ENCODE measurements around the gene FOXJ1.
A peak's percentile ranks its signal among the peaks of the same experiment; 100 is the strongest.

Gene FOXJ1

DNA sequence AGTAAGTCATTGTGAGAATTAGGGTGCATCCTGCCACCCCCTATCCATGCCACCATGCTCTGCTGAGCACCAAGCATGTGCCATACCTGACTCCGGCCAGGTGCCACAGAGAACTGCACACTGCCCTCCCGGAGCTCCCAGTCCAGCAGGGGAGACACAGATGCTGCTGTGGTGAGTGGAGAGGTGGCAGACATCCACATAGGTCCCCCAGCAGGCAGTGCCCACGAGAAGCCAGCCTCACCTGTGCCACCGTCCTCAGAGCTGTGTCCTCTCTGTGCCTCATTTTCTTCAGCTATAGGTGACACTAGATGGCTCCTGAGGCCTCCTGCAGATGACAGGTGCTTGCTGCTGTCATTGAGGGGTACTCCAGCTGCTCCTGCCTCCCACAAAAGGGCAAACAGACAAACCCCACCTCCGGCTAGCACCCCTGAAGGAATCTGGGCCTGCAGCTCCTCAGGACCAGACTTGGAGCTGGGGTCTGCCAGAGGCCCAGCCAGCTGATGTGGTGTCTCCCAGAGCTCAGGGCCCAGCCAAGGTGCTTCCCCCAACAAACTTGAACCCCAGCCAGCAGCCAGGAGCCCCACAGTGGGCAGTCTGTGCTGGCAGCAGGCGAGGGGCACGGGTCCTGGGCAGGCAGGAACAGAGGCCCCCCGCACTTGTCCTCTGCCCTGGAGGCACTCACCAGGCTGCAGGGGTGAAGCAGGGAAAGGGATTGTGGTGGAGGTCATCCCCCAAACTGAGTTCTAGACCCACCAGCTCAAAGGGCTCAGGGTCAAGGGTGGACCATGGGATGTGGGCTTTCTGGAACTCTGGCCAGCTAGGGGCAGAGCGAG, 17.1 kb downstream of the FOXJ1 start:
- no peak for DNase-seq (ENCODE audit: low read depth in 2 of 2)

GRCh38 chr17:76123191-76123499, 17.9 kb downstream of the FOXJ1 start:
- DNase-seq (ENCODE audit: low read depth in 2 of 2) = no peak

GRCh38 chr17:76122431-76123190, 18.4 kb downstream of the FOXJ1 start:
- DNase-seq (ENCODE audit: low read depth in 2 of 2) = no peak

DNA sequence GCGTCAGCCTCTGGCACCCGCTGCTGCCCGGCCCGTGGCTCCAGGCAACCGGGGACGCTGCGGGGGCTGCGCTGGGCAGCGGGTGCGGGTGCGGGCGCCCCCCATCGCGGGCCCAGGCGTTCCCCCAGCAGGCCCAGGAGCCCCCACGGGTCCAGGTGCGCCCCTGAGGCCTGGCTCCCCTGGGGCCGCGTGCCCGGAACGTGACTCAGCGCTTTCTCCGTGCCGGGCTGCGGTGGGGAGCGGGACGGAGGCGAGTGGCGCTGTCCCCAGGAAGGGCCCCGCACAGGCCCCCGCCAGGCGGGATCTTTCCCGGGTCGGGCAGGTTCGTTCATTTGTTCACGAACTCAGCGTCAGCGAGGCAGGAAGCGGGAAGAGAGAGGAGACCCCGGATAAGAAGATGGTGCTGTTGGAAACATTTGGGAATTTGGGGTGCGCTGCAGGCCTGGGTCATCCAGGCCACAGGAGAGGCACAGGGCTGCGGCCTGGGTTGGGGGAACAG, 19.1 kb downstream of the FOXJ1 start:
- DNase-seq (ENCODE audit: low read depth in 2 of 2) = no peak

DNA sequence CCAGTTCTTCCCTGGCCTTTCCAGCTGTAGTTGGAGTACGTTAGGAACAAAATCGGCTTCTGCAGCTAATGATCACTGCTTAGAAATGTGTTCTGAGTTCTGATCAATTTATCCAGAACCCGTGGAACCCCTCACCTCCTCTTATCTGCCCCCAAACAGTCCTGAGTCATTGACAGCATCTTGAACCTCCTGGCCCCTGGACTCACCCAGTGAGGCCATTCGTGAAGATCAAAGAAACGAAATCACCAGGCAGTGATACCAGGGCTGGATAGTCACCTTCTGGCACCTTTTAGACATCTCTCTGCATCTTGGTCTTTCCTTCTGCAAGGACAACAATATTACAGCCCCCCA, 20.4 kb downstream of the FOXJ1 start:
- DNase-seq (ENCODE audit: low read depth in 2 of 2) = no peak

DNA sequence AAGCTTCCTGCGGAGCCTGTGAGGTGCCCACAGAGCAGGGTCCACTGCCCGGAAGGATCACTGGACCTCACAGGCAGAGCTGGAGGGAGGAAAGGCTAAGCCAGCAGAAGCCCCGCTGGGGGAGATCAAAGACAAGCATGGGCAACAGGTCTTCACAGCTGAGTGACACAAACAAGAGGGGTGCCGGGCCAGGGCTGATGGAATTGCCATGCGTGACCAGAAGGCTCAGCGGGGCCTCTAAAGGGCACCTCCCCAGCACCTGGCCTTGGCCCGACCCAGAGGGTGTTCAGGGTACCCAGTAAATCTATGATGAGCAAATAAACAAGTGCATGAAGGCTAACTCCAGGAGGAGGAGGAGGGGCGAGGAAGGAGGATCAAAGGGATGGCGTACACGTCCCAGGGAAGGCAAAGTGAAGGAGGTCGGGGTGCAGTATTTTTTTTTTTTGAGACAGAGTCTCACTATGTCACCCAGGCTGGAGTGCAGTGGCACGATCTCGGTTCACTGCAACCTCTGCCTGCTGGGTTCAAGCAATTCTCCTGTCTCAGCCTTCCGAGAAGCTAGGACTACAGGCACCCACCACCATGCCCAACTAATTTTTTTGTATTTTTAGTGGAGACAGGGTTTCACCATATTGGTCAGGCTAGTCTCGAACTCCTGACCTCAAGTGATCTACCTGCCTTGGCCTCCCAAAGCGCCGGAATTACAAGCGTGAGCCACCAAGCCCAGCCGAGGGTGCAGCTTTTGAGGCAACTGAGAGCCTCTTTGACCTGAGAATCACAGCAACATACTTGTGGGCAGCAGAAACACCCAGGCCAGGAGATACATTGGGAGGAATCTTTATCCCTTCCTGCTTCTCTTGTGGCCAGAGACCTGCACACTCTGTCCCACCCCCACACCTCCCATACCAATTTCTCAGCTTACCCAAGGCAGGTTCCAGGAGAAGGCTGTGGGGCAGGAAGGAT, 21.4 kb downstream of the FOXJ1 start:
- DNase-seq (ENCODE audit: low read depth in 2 of 2) = no peak

GRCh38 chr17:76115138-76115754, 25.8 kb downstream of the FOXJ1 start:
- no peak for DNase-seq (ENCODE audit: low read depth in 2 of 2)

DNA sequence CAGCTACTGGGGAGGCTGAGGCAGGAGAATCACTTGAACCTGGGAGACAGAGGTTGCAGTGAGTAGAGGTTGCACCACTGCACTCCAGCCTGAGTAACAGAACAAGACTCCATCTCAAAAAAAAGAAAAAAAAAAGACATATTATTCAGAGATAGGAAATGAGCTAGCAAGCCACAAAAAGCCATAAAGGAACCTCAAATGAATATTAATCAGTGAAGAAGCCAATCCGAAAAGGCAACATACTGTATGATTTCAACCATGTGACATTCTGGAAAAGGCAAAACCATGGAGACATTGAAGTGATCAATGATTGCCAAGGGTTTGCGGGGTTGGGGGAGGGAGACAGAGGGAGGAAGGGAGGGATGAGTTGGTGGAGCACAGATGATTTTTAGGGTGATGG, 29.1 kb downstream of the FOXJ1 start:
- DNase-seq (ENCODE audit: low read depth in 2 of 2) = no peak

DNA sequence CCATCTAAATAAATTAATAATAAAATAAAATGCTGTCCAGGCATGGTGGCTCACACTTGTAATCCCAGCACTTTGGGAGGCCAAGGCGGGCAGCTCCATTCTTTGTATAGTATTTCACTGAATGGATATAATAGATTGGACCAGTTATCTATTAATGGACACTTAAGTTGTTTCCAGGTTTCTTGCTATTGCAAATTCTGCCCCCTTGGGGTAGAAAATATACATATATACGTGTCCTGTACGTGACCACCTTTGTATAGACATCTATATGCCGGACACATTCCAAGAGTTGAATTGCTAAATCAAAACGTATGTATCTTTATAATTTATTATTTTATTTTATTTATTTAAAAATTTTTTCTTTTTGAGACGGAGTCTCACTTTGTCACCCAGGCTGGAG, 33.5 kb downstream of the FOXJ1 start:
- no peak for DNase-seq (ENCODE audit: low read depth in 2 of 2)

DNA sequence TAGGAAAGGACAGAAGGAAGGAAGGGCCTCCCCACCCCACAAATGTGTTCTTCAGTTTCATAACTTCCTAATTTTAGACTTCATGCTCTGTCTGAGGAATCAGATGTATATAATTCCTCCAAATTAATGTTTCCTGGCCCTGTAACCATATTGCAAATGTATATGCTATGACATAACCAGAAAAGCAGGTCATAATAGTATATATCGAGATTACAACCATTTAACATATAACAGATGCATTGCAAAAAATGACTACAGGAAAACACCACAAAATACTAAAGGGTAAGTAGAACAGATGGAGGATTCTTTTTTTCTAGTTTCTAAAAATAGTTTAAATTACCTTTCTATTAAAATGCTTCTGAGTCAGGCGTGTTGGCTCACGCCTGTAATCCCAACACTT, 34.3 kb downstream of the FOXJ1 start:
- DNase-seq (ENCODE audit: low read depth in 2 of 2) = no peak

DNA sequence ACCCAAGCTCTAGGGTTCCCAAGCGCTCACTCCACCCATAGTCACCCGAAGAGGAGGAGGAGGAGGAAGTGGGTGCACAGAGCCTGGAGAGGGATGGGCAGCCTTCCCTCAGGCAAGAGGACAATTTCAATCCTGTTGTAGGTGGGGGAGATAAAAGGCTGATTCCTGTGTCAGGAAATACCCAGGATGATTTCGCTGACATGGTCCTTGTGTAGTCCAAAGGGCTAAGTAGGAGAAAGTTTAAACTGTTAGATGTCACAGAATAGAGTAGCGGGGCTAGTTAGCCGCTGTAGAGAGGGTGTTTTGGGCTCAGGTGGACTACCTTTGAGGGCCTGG, 36.2 kb downstream of the FOXJ1 start:
- no peak for DNase-seq (ENCODE audit: low read depth in 2 of 2)

DNA sequence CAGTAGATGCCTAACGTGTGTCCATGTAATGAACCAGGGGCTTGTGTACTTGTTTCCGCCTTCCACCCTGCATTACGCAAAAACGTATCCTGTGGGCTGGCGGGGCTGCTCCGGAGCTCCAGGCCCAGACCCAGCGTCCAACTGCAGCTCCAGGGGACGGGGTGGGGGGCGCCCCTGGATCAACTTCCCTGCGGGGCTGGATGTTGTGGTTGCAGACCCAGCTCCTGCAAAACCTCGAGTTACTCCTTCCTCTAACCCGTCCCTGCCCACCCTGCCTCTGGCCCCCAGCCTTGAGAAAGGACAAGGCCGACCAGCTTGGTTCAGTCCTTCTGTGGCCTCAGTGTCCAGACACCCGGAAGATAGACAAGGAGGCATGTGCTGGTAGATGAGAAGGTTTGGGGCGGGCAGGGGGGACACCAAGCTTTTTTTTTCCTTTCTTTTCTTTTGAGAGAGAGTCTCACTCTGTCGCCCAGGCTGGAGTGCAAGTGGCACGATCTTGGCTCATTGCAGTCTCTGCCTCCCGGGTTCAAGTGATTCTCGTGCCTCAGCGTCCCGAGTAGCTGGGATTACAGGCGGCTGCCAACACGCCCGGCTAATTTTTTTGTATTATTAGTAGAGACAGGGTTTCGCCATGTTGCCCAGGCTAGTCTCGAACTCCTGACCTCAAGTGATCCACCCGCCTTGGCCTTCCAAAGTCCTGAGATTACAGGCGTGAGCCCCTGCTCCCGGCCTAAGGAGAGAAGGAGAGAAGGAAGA, 36.7 kb downstream of the FOXJ1 start:
- no peak for DNase-seq (ENCODE audit: low read depth in 2 of 2)

- peak; percentile 88 for DNase-seq (ENCODE audit: low read depth in 2 of 2)
These were observed 37.5 kb downstream of the FOXJ1 start, which contains the start of gene EXOC7 for GRCh38 chr17:76103274-76104139. EXOC7 (minus strand) TSS chr17:76103787; CDS start chr17:76103692, 95 bp downstream.

DNA sequence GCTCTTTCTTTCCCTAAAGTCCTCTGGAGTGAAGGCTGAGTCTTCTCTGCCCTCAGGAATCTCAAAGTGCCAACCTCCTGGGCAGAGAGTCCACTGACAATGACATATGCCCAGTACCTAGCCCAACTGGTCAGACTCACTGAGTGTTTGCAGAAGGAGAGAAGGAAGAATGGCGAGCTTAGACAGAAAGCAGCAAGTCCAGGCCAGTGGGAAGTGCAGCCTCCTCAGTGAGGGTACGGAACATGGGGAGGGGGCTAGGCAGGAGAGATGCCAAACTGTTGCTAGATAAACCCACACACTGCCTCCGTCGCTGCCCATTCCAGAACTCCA, 38.1 kb downstream of the FOXJ1 start:
- DNase-seq (ENCODE audit: low read depth in 2 of 2) = no peak

GRCh38 chr17:76097716-76098295, 43.2 kb downstream of the FOXJ1 start:
- DNase-seq (ENCODE audit: low read depth in 2 of 2) = no peak

GRCh38 chr17:76095943-76096342, 45.1 kb downstream of the FOXJ1 start:
- no peak for DNase-seq (ENCODE audit: low read depth in 2 of 2)

GRCh38 chr17:76094046-76094445, 47.0 kb downstream of the FOXJ1 start:
- DNase-seq (ENCODE audit: low read depth in 2 of 2) = no peak

GRCh38 chr17:76092526-76093413, 48.3 kb downstream of the FOXJ1 start:
- DNase-seq (ENCODE audit: low read depth in 2 of 2) = no peak

Measured in stimulated activated CD4-positive, alpha-beta T cell treated with anti-CD3 and anti-CD28 coated beads, Interleukin-4, amount 100 ng/mL, for 48 hours (primary cell).